Smooth muscle cell of the brain vasculature (primary cell): Measurements from ENCODE around the gene TACR2.

Experiments
- DNase-seq: peaks from one replicate; pipeline ENCODE4 v3.0.0-alpha.2; 2012; ENCODE audit warnings: low read depth, low spot score

The TACR2 gene

DNA sequence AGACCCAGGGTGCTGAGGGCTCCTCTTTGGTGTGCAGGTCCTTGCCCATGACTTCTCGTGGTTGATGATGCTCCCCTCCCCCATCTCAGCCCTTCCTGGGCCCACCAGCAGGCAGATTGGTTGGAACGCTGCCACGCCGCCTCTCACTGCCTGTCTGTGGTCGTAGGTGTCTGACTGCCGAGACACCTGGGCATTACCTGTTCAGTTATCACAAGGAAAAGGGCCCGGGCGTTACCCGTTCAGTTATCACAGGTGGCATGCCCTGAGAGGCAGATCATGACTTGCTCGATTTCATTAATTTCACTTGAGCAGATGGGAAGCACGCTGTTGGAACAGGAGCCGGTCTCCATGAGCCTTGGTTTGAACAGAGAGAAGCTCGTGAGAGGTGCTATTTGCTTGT is 42.5 kb downstream of the TACR2 start:
- DNase-seq = no peak

DNA sequence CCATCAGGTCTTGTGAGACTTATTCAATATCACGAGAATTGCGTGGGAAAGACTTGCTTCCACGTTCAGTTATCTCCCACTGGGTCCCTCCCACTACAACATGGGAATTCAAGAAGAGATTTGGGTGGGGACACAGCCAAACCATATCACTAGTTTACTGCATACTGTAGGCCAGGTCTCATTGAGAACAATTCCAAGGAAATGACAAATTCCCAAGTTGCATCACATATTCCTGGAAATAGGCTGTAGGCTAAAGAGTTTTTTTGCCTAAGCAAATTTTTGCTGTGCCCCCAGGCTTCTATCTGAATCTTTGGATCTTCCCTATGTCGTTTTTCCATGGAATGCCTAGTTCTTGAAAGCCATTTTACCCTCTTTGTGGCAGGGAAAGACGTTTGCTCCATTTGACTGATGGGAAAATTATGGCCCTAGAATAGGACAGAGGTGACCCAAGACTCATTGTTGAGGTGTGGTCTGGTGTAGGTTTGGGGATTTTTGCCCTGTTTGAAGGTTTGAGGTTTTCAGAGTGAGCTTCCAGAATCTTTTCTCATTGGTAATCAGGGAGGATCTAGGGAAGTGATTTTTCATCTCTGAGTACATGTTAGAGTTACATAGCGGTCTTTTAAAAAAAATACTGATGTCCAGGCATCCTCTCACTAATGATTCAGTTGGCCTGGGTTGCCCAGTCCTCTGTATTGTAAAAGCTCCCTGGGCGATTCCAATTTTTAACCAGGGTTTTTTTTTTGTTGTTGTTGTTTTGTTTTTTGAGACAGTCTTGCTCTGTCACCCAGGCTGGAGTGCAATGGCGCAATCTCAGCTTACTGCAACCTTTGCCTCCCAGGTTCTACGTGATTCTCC is 44.4 kb downstream of the TACR2 start:
- no peak for DNase-seq

DNA sequence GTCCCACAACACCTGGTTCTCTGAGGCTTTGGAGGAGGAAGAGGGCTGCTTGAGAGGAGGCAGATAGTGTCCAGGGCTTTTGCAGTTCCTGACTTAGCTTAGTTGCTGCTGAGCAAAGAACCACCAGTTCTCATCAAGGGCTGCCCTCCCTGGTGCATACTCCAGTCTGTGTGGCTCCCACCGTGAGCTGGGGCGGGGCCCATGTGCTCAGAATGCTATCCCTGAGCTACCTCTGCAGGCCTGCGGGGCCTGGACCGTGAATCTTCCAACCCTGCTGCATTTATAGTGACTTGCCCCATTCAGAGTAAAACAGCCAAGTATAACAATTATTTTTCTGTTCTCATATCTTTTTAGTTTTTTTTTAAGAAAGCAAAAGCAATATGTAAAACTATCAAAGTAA is 49.2 kb downstream of the TACR2 start:
- DNase-seq = no peak

DNA sequence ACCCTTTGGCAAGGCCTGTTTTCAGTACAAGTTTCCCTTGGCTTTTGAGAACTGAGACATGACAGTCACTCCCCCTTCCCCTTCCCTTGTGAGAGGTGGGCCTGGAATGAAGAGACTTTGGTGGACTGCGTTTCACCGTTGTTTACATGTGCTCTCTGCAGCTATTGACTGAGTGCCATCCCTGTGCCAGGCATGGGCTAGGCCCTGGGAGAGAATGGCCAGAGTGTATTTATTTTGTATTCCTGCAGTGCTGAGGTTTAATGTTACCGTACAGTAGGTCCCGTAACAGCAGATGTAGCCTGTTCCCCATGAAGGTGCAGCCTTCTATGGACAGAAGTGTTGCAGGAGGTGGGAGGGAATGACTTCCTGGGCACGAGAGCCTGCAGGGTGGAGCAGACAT is 50.0 kb downstream of the TACR2 start:
- DNase-seq = no peak

DNA sequence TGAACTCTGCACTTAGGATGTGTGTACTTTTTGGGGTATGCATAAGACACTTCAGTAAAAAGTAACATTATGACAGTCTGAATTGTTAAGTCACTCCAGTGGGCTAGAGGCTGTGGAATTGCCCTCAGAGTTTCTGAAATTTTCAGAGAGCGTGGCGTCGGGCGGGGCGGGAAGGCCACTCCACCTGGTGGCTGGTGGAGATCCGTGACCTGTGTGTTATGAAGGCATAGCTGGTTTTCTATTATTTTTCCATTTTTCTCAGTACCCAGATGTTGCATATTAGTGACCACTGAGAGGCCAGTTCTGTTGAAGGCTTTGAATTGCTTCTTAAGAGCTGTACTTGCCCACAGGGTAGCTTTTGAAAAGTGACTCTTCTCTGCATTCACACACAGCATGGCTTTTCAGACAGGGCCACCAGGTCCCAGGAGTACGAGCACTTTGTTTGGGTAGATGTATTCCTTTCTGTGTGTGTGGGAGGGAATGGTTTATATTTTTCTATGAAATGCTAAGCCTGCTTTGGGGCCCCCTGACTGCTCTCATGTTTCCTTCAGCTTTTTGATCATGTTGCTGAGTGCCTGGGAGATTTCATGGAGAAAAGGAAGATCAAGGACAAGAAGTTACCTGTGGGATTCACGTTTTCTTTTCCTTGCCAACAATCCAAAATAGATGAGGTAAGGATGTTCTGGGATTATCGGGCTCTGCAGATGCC is 52.3 kb downstream of the TACR2 start:
- DNase-seq = no peak

DNA sequence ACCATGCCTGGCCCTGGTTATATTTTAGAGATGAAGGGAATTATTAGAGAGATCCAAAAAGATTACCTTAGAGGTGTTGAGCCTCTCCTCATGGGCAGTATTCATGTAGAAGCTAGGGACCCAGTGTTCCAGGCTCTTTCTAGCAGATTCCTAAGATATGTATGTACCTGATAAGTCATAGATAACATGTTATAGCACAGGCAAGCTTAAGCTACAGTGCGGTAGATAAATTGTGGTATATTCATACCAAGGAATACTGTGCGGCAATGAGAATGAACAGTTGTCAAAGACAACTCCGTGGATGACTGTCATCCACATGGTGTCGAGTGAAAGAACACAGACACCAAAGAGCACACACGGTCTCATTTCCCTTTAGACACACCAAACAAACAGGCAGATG is 53.1 kb downstream of the TACR2 start:
- no peak for DNase-seq

DNA sequence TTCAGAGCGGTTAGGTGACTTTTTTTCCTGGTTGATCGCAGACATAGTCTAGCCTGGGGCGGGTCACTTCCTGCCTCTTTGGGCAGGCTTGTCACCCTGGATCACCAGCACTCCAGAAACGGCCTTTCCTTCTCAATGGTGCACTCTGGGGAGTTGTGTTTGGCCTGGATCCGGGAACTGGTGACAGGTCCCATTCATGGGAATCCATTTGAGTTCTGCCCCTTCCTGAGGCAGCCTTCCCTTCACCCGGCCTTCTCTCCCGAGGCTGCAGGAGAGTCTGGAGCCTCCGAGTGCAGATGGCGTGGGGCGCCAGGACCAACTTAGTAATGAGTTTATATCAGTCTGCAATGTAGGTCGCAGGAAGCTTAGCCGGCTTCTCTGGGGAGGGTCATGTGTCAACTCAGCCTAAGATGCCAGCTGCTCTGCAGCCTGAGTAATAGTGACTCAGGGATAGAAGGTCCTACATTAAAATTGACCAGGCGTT is 54.2 kb downstream of the TACR2 start:
- DNase-seq = no peak

DNA sequence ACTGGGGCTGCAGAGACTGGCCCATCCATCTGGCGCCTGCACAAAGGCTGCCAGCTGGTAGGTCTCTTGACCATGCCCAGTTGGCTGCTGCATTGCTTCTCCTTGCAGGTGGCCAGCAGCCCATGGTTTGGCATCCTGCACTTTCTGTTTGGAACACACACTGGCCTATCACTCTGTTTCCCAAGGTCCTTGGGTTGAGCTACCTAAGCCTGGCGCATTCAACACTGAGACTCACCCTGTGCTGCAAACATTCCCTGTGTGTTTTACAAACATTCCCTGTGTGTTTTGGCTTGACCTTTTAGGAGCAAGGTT is 55.5 kb downstream of the TACR2 start:
- no peak for DNase-seq

DNA sequence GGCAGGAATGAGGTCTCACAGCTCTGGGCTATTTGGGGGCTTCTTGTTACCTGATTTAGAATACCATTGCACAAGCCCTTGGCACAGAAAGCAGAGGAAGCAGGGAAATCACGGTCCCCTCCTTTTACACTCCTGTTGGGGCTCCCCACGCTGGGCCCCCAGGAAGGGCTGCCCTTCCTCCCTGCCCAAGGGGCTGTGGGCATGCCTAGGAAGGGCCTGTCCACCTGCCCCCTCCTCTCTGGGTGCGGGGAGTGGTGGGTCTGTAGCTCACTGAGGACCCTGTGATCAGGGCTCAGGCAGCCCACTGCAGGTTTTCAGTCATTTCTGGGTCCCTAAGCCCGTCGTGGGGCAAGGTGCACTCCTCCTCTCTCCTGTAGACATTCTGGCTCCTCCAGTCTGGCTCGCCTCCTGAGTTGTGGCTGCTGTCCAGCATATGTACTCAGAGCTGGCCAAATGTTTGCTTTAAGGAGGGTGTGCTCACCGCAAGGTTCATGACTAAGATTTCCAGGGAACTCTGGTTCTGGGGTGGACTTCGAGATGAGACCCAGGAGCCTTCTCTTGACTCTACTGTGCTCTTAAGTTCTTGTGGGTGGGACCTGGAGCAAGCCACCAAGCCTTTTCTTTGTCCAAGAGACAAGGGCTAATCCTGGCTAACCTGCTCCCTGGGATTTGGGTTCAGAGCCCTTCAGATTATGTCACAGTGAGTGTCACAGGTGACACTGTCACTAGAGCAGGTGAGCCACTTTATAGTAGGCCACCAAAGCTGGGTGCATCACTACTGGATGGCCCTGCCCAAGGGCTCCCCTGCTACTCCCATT is 56.0 kb downstream of the TACR2 start:
- peak; percentile 57 for DNase-seq

DNA sequence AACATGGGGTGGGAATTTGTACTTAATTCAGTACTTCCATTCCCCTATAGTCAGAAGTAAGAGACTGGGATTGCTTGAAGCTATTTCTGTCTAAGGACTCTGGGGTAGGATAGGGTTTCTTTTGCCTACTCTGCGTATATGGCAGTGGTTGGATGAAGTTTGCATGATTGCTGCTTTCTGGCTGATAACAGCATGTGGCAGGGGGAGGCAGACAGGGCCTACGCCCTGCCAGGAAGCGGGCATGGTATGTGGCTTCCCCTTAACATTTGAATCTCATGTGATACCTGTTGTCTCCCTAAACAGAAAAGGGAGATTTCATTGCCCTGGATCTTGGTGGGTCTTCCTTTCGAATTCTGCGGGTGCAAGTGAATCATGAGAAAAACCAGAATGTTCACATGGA is 57.1 kb downstream of the TACR2 start:
- no peak for DNase-seq

DNA sequence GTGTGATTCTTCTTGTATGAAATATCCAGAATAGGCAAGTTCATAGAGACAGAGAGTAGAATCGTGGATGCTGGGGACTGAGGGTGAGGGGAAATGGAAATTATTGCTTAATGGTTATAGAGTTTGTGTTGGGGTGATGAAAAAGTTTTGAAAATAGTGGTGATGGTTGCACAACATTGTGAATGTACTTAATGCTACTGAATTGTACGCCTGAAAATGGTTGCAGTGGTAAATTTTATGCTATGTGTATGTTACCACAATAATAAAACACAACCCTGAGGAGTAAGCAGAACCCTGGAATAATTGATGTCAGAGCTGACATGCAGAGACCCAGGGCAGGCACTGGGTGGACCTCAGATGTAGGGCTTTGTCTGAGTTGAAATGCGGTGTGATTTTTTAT is 57.6 kb downstream of the TACR2 start:
- DNase-seq = no peak

DNA sequence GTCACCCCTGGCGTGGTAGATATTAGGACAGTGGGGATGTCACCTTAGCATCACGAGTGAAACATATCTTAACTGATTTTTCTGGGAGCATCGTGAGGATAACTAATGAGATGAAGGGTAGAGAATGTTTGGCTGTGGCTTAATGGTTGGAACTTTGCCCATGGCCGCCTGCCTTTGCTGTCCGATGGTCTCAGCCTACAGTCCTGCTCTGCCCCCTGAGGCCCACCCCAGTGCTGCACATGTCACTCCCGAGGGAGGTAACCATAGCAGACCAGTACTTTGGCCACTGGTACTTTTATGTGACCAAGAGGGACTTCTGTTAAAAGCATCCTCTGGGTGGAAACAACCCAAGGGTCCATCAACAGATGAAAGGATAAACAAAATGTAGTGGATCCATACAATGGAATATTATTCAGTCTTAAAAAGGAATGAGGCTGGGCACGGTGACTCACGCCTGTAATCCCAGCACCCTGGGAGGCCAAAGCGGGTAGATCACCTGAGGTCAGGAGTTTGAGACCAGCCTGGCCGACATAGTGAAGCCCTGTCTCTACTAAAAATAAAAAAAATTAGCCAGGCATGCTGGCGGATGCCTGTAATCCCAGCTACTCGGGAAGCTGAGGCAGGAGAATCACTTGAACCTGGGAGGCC is 58.4 kb downstream of the TACR2 start:
- DNase-seq = no peak

DNA sequence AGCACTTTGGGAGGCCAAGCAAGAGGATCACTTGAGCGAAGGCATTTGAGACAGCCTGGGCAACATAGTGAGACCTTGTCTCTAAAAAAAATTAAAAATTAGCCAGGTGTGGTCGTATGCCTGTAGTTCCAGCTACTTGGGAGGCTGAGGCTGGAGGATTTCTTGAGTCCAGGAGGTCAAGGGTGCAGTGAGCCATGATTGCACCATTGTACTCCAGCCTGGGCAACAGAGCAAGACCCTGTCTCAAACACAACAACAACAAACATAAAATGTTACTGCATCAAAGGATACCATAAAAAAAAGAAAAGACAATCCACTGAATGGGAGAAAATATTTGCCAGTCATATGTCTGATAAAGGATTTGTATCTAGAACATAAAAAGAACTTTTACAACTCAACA is 60.5 kb downstream of the TACR2 start:
- DNase-seq = no peak

DNA sequence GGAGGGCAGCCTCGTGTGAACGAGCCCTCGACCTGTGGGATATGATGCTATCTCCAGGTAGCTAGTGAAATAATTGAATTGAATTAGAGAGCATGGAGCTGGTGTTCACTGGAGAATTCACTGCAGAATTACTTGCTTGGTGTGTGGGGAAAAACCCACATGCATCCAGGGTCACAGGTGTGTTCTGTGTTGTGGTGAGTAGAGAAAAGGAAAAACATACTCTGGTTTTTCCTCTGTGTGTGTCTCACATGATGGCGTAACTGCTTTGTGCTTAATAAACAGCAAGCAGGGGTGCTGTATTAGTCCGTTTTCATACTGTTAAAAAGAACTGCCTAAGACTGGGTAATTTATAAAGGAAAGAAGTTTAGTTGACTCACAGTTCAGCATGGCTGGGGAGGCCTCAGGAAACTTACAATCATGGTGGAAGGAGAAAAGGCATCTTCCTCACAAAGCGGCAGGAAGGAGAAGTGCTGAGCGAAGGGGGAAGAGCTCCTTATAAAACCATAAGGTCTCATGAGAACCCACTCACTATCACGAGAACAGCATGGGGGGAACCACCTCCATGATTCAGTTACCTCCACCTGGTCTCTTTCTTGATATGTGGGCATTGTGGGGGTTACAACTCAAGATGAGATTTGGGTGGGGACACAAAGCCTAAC is 62.6 kb downstream of the TACR2 start:
- DNase-seq = no peak
